ENCODE measurements around the gene ACTN4.
A peak's percentile ranks its signal among the peaks of the same experiment; 100 is the strongest.

GRCh38 chr19:38674388-38675171 is 27.1 kb downstream of the ACTN4 start:
- TF ChIP-seq RUNX3 (IDR thresholded peaks at IDR 0.05; ENCODE audit: low read length) (0 out of 2 replicates have a peak, but pooled peaks have one; percentile 15), BHLHE40 (IDR thresholded peaks at IDR 0.05; ENCODE audit: borderline replicate concordance in 1 of 2, low read depth in 2 of 2, low read length in 1 of 2) (no peak), CTCF (IDR thresholded peaks at IDR 0.05 in 2 of 3, conservative IDR thresholded peaks at IDR 0.05 in 1 of 3; ENCODE audit: control insufficient read depth in 2 of 3, extremely low read depth in 1 of 3, insufficient read depth in 1 of 3, low read depth in 3 of 3, low read length in 3 of 3) (no peak), REST (IDR thresholded peaks at IDR 0.05; ENCODE audit: low read depth, low read length) (no peak), TAF1 (IDR thresholded peaks at IDR 0.05; ENCODE audit: borderline replicate concordance, low read depth, low read length) (no peak), NR2C2 (IDR thresholded peaks at IDR 0.05; ENCODE audit: borderline replicate concordance, control insufficient read depth, insufficient read length, low read depth) (no peak)

Data from GM12878 (cell line).